ENCODE measurements around the gene KLHL40. TPM values are rescaled to one million over a fixed set of nuclear protein-coding genes. Genes with fewer than 3 reads are reported as not detected.
A peak's percentile ranks its signal among the peaks of the same experiment; 100 is the strongest.

The KLHL40 gene
- total RNA-seq, 2 experiments from 2014 or later, result not detected

GRCh38 chr3:42691816-42692666 lies 6.7 kb downstream of the KLHL40 start:
- H3K27me3 Mint-ChIP-seq, result peaks cover 9% of the 10 kb centered on the region
- ATAC-seq (no peak), DNase-seq (no peak)
- CTCF ChIA-PET, result no interaction called here
- H3K27ac Mint-ChIP-seq, result no peak overlapping the region
- H3K4me1 Mint-ChIP-seq, result no peaks in the 10 kb centered on the region
- no peaks in the 10 kb centered on the region for H3K9me3 Mint-ChIP-seq (ENCODE audit: low read depth)
- no peak overlapping the region for H3K4me3 Mint-ChIP-seq
- H3K36me3 Mint-ChIP-seq, result no peaks in the 10 kb centered on the region

GRCh38 chr3:42692667-42693529 lies 7.6 kb downstream of the KLHL40 start:
- DNase-seq (no peak), ATAC-seq (no peak)
- Mint-ChIP-seq H3K36me3 (no peaks in the 10 kb centered on the region), H3K4me1 (no peaks in the 10 kb centered on the region), H3K27ac (no peak overlapping the region), H3K9me3 (ENCODE audit: low read depth) (no peaks in the 10 kb centered on the region), H3K27me3 (peaks cover 5% of the 10 kb centered on the region), H3K4me3 (no peak overlapping the region)
- CTCF ChIA-PET, result no interaction called here

- H3K27ac Mint-ChIP-seq, result no peak overlapping the region
- H3K4me3 Mint-ChIP-seq, result no peak overlapping the region
- no peaks in the 10 kb centered on the region for H3K9me3 Mint-ChIP-seq (ENCODE audit: low read depth)
- DNase-seq (no peak), ATAC-seq (no peak)
- H3K4me1 Mint-ChIP-seq, result peaks cover 3% of the 10 kb centered on the region
- CTCF ChIA-PET, result no interaction called here
- H3K36me3 Mint-ChIP-seq, result no peaks in the 10 kb centered on the region
- peaks cover 5% of the 10 kb centered on the region for H3K27me3 Mint-ChIP-seq
These were observed 8.2 kb downstream of the KLHL40 start for GRCh38 chr3:42693530-42693930.

- no peak overlapping the region for H3K4me3 Mint-ChIP-seq
- H3K27ac Mint-ChIP-seq, result no peak overlapping the region
- ATAC-seq (no peak), DNase-seq (no peak)
- peaks cover 5% of the 10 kb centered on the region for H3K27me3 Mint-ChIP-seq
- no peaks in the 10 kb centered on the region for H3K36me3 Mint-ChIP-seq
- CTCF ChIA-PET, result no interaction called here
- H3K9me3 Mint-ChIP-seq (ENCODE audit: low read depth), result no peaks in the 10 kb centered on the region
- peaks cover 10% of the 10 kb centered on the region for H3K4me1 Mint-ChIP-seq
These were observed 9.0 kb downstream of the KLHL40 start for GRCh38 chr3:42694366-42694765.

GRCh38 chr3:42696356-42697288 lies 11.3 kb downstream of the KLHL40 start:
- H3K27me3 Mint-ChIP-seq, result no peaks in the 10 kb centered on the region
- ATAC-seq (no peak), DNase-seq (peak; percentile 28)
- CTCF ChIA-PET, result interaction anchor here (1.2 kb wide), 1 partner anchor 33 kb away, joined by 3 read pairs; no protein-coding TSS in a partner anchor
- no peaks in the 10 kb centered on the region for H3K36me3 Mint-ChIP-seq
- H3K4me3 Mint-ChIP-seq, result no peak overlapping the region
- H3K27ac Mint-ChIP-seq, result no peak overlapping the region
- no peaks in the 10 kb centered on the region for H3K9me3 Mint-ChIP-seq (ENCODE audit: low read depth)
- H3K4me1 Mint-ChIP-seq, result peaks cover 15% of the 10 kb centered on the region

GRCh38 chr3:42697289-42698051 lies 12.1 kb downstream of the KLHL40 start:
- CTCF ChIA-PET, result interaction anchor here (1.2 kb wide), 1 partner anchor 33 kb away, joined by 3 read pairs; no protein-coding TSS in a partner anchor
- Mint-ChIP-seq H3K4me1 (peaks cover 15% of the 10 kb centered on the region), H3K27ac (no peak overlapping the region), H3K36me3 (no peaks in the 10 kb centered on the region), H3K27me3 (no peaks in the 10 kb centered on the region), H3K4me3 (no peak overlapping the region), H3K9me3 (ENCODE audit: low read depth) (no peaks in the 10 kb centered on the region)
- no peak for ATAC-seq
- peak; percentile 28 for DNase-seq

GRCh38 chr3:42698216-42698910 lies 13.0 kb downstream of the KLHL40 start:
- ATAC-seq (no peak), DNase-seq (peak; percentile 35)
- H3K9me3 Mint-ChIP-seq (ENCODE audit: low read depth), result no peaks in the 10 kb centered on the region
- H3K4me3 Mint-ChIP-seq, result no peak overlapping the region
- CTCF ChIA-PET, result no interaction called here
- H3K27me3 Mint-ChIP-seq, result no peaks in the 10 kb centered on the region
- peak overlapping the region; percentile 15 for H3K27ac Mint-ChIP-seq
- no peaks in the 10 kb centered on the region for H3K36me3 Mint-ChIP-seq
- peaks cover 15% of the 10 kb centered on the region for H3K4me1 Mint-ChIP-seq

- no peaks in the 10 kb centered on the region for H3K9me3 Mint-ChIP-seq (ENCODE audit: low read depth)
- no peaks in the 10 kb centered on the region for H3K36me3 Mint-ChIP-seq
- ATAC-seq (peak; percentile 24), DNase-seq (peak; percentile 70)
- no peak overlapping the region for H3K4me3 Mint-ChIP-seq
- peak overlapping the region; percentile 25 for H3K27ac Mint-ChIP-seq
- CTCF ChIA-PET, result interaction anchor here (0.8 kb wide), 1 partner anchor 123 kb away, joined by 3 read pairs; no protein-coding TSS in a partner anchor
- H3K4me1 Mint-ChIP-seq, result peaks cover 15% of the 10 kb centered on the region
- H3K27me3 Mint-ChIP-seq, result no peaks in the 10 kb centered on the region
These were observed 13.5 kb downstream of the KLHL40 start for GRCh38 chr3:42698911-42699230.

- CTCF ChIA-PET, result interaction anchor here (0.8 kb wide), 1 partner anchor 123 kb away, joined by 3 read pairs; no protein-coding TSS in a partner anchor
- no peaks in the 10 kb centered on the region for H3K27me3 Mint-ChIP-seq
- peak; percentile 38 for DNase-seq
These were observed 14.2 kb downstream of the KLHL40 start for GRCh38 chr3:42699511-42699971.

GRCh38 chr3:42700366-42701288 lies 15.3 kb downstream of the KLHL40 start:
- ATAC-seq, result no peak
- Mint-ChIP-seq H3K4me1 (peaks cover 15% of the 10 kb centered on the region), H3K9me3 (ENCODE audit: low read depth) (no peaks in the 10 kb centered on the region), H3K27ac (no peak overlapping the region), H3K27me3 (no peaks in the 10 kb centered on the region), H3K4me3 (no peak overlapping the region), H3K36me3 (no peaks in the 10 kb centered on the region)
- CTCF ChIA-PET, result no interaction called here
- DNase-seq, result peak; percentile 35

More at GRCh38 chr3:42699511-42699971, 14.2 kb downstream of the KLHL40 start:
- no peak overlapping the region for H3K27ac Mint-ChIP-seq
- no peaks in the 10 kb centered on the region for H3K36me3 Mint-ChIP-seq
- no peaks in the 10 kb centered on the region for H3K9me3 Mint-ChIP-seq (ENCODE audit: low read depth)
- ATAC-seq, result no peak
- no peak overlapping the region for H3K4me3 Mint-ChIP-seq
- peaks cover 15% of the 10 kb centered on the region for H3K4me1 Mint-ChIP-seq

- CTCF ChIA-PET, result interaction anchor here (0.8 kb wide), 1 partner anchor 13 kb away, joined by 3 read pairs; no protein-coding TSS in a partner anchor
- peak; percentile 78 for DNase-seq
- Mint-ChIP-seq H3K27ac (no peak overlapping the region), H3K36me3 (no peaks in the 10 kb centered on the region), H3K4me3 (no peak overlapping the region), H3K4me1 (peaks cover 15% of the 10 kb centered on the region), H3K9me3 (ENCODE audit: low read depth) (no peaks in the 10 kb centered on the region), H3K27me3 (no peaks in the 10 kb centered on the region)
- ATAC-seq, result peak; percentile 88
These were observed 16.2 kb downstream of the KLHL40 start for GRCh38 chr3:42701371-42702065.

All from activated CD8-positive, alpha-beta memory T cell treated with anti-CD3 and anti-CD28 coated beads, Interleukin-2, amount 10 ng/mL, durations not matched to agents 7 days and 5 days (primary cell).